Psoas muscle (tissue), 8 donors: ENCODE results near the gene NUMBL. TPM values are rescaled to one million over a fixed set of nuclear protein-coding genes. Genes with fewer than 3 reads are reported as not detected.
A peak's percentile ranks its signal among the peaks of the same experiment; 100 is the strongest.

Experiments used
- ATAC-seq, 4 donors: fragments of 200-7000 bp; cut with Tn5 transposase; one replicate each; pipeline ENCODE4 v1.9.1; 2020; ENCODE audit warnings: moderate library complexity in 3 of 4, mild to moderate bottlenecking in 2 of 4
- DNase-seq, 2 donors: peaks; one replicate each; pipeline ENCODE4 v3.0.0-alpha.2; 2020
- H3K27ac ChIP-seq: fragments of 200-600 bp; one replicate; pipeline ENCODE4 v1.8.0; 2022
- H3K27me3 ChIP-seq, 3 donors: fragments of 200-600 bp in 1 of 3; one replicate each; pipeline versions ENCODE4 v1.6.1 to v1.8.0; 2013 to 2022; ENCODE audit warnings: low read length in 2 of 3, mild to moderate bottlenecking in 2 of 3, moderate library complexity in 1 of 3; ENCODE audit not compliant: insufficient read depth in 3 of 3
- H3K36me3 ChIP-seq, 2 donors: fragments of 200-600 bp in 1 of 2; one replicate each; pipeline versions ENCODE4 v1.6.1 to v1.8.0; 2013 to 2022; ENCODE audit warnings: low read depth in 1 of 2, mild to moderate bottlenecking in 1 of 2, moderate library complexity in 1 of 2; ENCODE audit not compliant: insufficient read depth in 1 of 2
- H3K4me1 ChIP-seq: fragments of 200-600 bp; one replicate; pipeline ENCODE4 v1.8.0; 2022
- H3K4me3 ChIP-seq: fragments of 200-600 bp; one replicate; pipeline ENCODE4 v1.8.0; 2022; ENCODE audit warnings: mild to moderate bottlenecking
- H3K9me3 ChIP-seq: fragments of 200-600 bp; one replicate; pipeline ENCODE4 v1.8.0; 2022
- CTCF ChIP-seq: fragments of 200-600 bp; IDR thresholded peaks from one replicate; pipeline ENCODE4 v1.8.0; 2022; ENCODE audit warnings: antibody characterized with exemption
- WGBS, 3 donors: extraction: QIAGEN DNeasy Blood & Tissue Kit; methylation state at CpG; one replicate each; pipeline versions ENCODE4 v1.1.6 to v1.1.7; 2013; 5-methylcytosine and 5-hydroxymethylcytosine counted together
- intact Hi-C, 2 donors: fragments of 100-400 bp; cut with DNase I; formaldehyde crosslinking; loops; one replicate each; pipeline versions ENCODE4 v1.11.0 to v1.14.2; 2022
- polyA plus RNA-seq, 3 donors: library from polyadenylated mRNA; stranded (reverse); fragments of 200-250 nt; gene quantifications; one replicate each; pipeline ENCODE4 v1.2.3, GENCODE V29; 2013
- total RNA-seq, 4 donors: library from RNA; stranded (reverse); fragmentation: NEBNext Ultra II Directional in 2 of 4; extraction: Animal tissue kit (Norgen Biotek cat#: 25700) in 2 of 4; gene quantifications; one replicate each; pipeline versions ENCODE4 v1.2.1 to v1.2.4, GENCODE V29; 2021 to 2023
- donor health status: healthy with polysubstance abuse.
- donor health status: DM: no; HTN: no; CAD: no; lungs with moderate emphysema.
- donor health status: Bipolar disorder and iron deficiency.
- donor health status: healthy.
- donor health status: DM: yes; HTN: yes; CAD: no.
- donor health status: DM: no; HTN: no; CAD: no.
- donor health status: DM: no; HTN: no; CAD: no.
- donor health status: DM: yes; HTN: yes; CAD: no.

Gene NUMBL
- total and polyA plus RNA-seq, 7 donors: 3.3 to 13.3 (median 12.0) TPM

GRCh38 chr19:40721140-40721486 lies 30.7 kb upstream of the NUMBL start:
- H3K27ac ChIP-seq: peak overlapping the region; percentile 96
- DNase-seq (no peak), ATAC-seq (no peak)
- H3K4me3 ChIP-seq: peak overlapping the region; percentile 76
- H3K4me1 ChIP-seq: peaks cover 31% of the 10 kb centered on the region
- TF ChIP-seq CTCF: no peak
- no peaks in the 10 kb centered on the region for H3K27me3 ChIP-seq
- intact Hi-C loops: no loop called here
- H3K9me3 ChIP-seq: no peaks in the 10 kb centered on the region
- WGBS, 3 donors: 80 to 89% (median 84%) methylated on average over 6 of the region's 6 CpGs
- H3K36me3 ChIP-seq: peaks cover 3 to 35% of the 10 kb centered on the region in 2 donors

- H3K9me3 ChIP-seq: no peaks in the 10 kb centered on the region
- H3K4me1 ChIP-seq: peaks cover 39% of the 10 kb centered on the region
- intact Hi-C loops: loop anchor here in 1 of 2 donors (5.0 kb wide), 2 partner anchors 33 to 88 kb away; partner anchors contain the start of genes ACTMAP and SNRPA
- H3K27me3 ChIP-seq: no peaks in the 10 kb centered on the region
- 31 to 41% (median 32%) methylated on average over 7 of the region's 7 CpGs for whole genome bisulfite sequencing, 3 donors
- peak overlapping the region; percentile 96 for H3K27ac ChIP-seq
- DNase-seq (peak in 1 of 2 donors; percentile 27), ATAC-seq (no peak)
- H3K36me3 ChIP-seq: peaks cover 3 to 19% of the 10 kb centered on the region in 2 donors
- TF ChIP-seq CTCF: no peak
- H3K4me3 ChIP-seq: peak overlapping the region; percentile 76
These were observed 29.0 kb upstream of the NUMBL start for GRCh38 chr19:40719414-40719894.

GRCh38 chr19:40718774-40719391 lies 28.4 kb upstream of the NUMBL start:
- H3K4me1 ChIP-seq: peaks cover 43% of the 10 kb centered on the region

GRCh38 chr19:40717880-40718773 lies 27.7 kb upstream of the NUMBL start:
- 33 to 42% (median 39%) methylated on average over 18 to 20 of the region's 20 CpGs for WGBS, 3 donors
- no peak for TF ChIP-seq CTCF
- H3K4me3 ChIP-seq: peak overlapping the region; percentile 76
- DNase-seq: peak in 1 of 2 donors; percentile 58
- peaks cover 0 to 9% of the 10 kb centered on the region in 2 donors for H3K36me3 ChIP-seq
- no peak for ATAC-seq
- H3K4me1 ChIP-seq: peaks cover 43% of the 10 kb centered on the region
- intact Hi-C loops: loop anchor here in 1 of 2 donors (5.0 kb wide), 2 partner anchors 34 to 89 kb away; partner anchors contain the start of genes ACTMAP and SNRPA
- no peaks in the 10 kb centered on the region for H3K9me3 ChIP-seq
- no peaks in the 10 kb centered on the region for H3K27me3 ChIP-seq
- H3K27ac ChIP-seq: peak overlapping the region; percentile 96

More at GRCh38 chr19:40718774-40719391, 28.4 kb upstream of the NUMBL start:
- WGBS, 3 donors: 2 to 6% (median 4%) methylated on average over 16 of the region's 16 CpGs
- Histone ChIP-seq H3K36me3 (peaks cover 2 to 14% of the 10 kb centered on the region in 2 donors), H3K27ac (peak overlapping the region; percentile 96), H3K4me3 (peak overlapping the region; percentile 76), H3K9me3 (no peaks in the 10 kb centered on the region), H3K27me3 (no peaks in the 10 kb centered on the region)
- ATAC-seq (peak in 3 of 4 donors; percentile 16 to 62 (median 47)), DNase-seq (peak; percentile 75 to 88)
- intact Hi-C loops: loop anchor here in 1 of 2 donors (5.0 kb wide), 2 partner anchors 33 to 88 kb away; partner anchors contain the start of genes ACTMAP and SNRPA
- TF ChIP-seq CTCF: no peak
